G401 (cell line): ENCODE results near the gene TCERG1L. TPM values are rescaled to one million over a fixed set of nuclear protein-coding genes. Genes with fewer than 3 reads are reported as not detected.
A peak's percentile ranks its signal among the peaks of the same experiment; 100 is the strongest.

ENCODE experiments used
- DNase-seq: peaks from one replicate; pipeline ENCODE4 v3.0.0-alpha.2; 2015; ENCODE audit warnings: low spot score
- in situ Hi-C: cut with HindIII; loops from 2 replicates; pipeline ENCODE4 v1.10.0; 2016; ENCODE audit warnings: low sequenced_read_pairs, mixed read lengths
- total RNA-seq: library from RNA; depleted of rRNA; stranded (reverse); fragments of >200 nt; shearing (Covaris generic); gene quantifications from 2 replicates; pipeline ENCODE4 v1.2.3, GENCODE V29; 2014

Gene TCERG1L
- total RNA-seq, 1 experiment from 2014 or later: not detected

- in situ Hi-C loops: no loop called here
These were observed 38.0 kb downstream of the TCERG1L start for GRCh38 chr10:131273476-131273875.

GRCh38 chr10:131272897-131273451 lies 38.5 kb downstream of the TCERG1L start:
- DNase-seq: no peak
- in situ Hi-C loops: no loop called here

More at GRCh38 chr10:131273476-131273875, 38.0 kb downstream of the TCERG1L start:
- DNase-seq: no peak

GRCh38 chr10:131271966-131272365 lies 39.6 kb downstream of the TCERG1L start:
- in situ Hi-C loops: no loop called here
- no peak for DNase-seq

- in situ Hi-C loops: no loop called here
- peak; percentile 33 for DNase-seq
These were observed 40.2 kb downstream of the TCERG1L start for GRCh38 chr10:131271195-131271880.

- in situ Hi-C loops: no loop called here
- no peak for DNase-seq
These were observed 40.9 kb downstream of the TCERG1L start for GRCh38 chr10:131270461-131271190.

- in situ Hi-C loops: no loop called here
- DNase-seq: peak; percentile 89
These were observed 41.6 kb downstream of the TCERG1L start for GRCh38 chr10:131269776-131270460.

GRCh38 chr10:131267814-131268095 lies 43.8 kb downstream of the TCERG1L start:
- in situ Hi-C loops: no loop called here
- no peak for DNase-seq

- DNase-seq: no peak
- in situ Hi-C loops: no loop called here
These were observed 44.3 kb downstream of the TCERG1L start for GRCh38 chr10:131266936-131267813.

GRCh38 chr10:131264110-131264788 lies 47.3 kb downstream of the TCERG1L start:
- no peak for DNase-seq
- in situ Hi-C loops: no loop called here

- in situ Hi-C loops: no loop called here
- no peak for DNase-seq
These were observed 49.5 kb downstream of the TCERG1L start for GRCh38 chr10:131261890-131262475.

GRCh38 chr10:131260452-131261211 lies 50.9 kb downstream of the TCERG1L start:
- no peak for DNase-seq
- in situ Hi-C loops: no loop called here

GRCh38 chr10:131260031-131260430 lies 51.5 kb downstream of the TCERG1L start:
- DNase-seq: no peak
- in situ Hi-C loops: no loop called here

- in situ Hi-C loops: no loop called here
- DNase-seq: no peak
These were observed 52.0 kb downstream of the TCERG1L start for GRCh38 chr10:131259535-131259934.

GRCh38 chr10:131258256-131258655 lies 53.3 kb downstream of the TCERG1L start:
- no peak for DNase-seq
- in situ Hi-C loops: no loop called here

- DNase-seq: no peak
- in situ Hi-C loops: no loop called here
These were observed 54.5 kb downstream of the TCERG1L start for GRCh38 chr10:131257027-131257426.

- DNase-seq: no peak
These were observed 56.7 kb downstream of the TCERG1L start for GRCh38 chr10:131254859-131255252.

GRCh38 chr10:131253931-131254858 lies 57.3 kb downstream of the TCERG1L start:
- in situ Hi-C loops: no loop called here

More at GRCh38 chr10:131254859-131255252, 56.7 kb downstream of the TCERG1L start:
- in situ Hi-C loops: no loop called here

More at GRCh38 chr10:131253931-131254858, 57.3 kb downstream of the TCERG1L start:
- DNase-seq: no peak
